ENCODE data around the gene ATG4B.

ATG4B gene

GRCh38 chr2:241666627-241667400 is 29.3 kb downstream of the ATG4B start:
- peak; percentile 89 for DNase-seq (ENCODE audit: low spot score)

GRCh38 chr2:241668354-241668753 is 30.9 kb downstream of the ATG4B start:
- no peak for DNase-seq (ENCODE audit: low spot score)

- no peak for DNase-seq (ENCODE audit: low spot score)
These were observed 31.3 kb downstream of the ATG4B start for GRCh38 chr2:241668839-241669238.

DNA sequence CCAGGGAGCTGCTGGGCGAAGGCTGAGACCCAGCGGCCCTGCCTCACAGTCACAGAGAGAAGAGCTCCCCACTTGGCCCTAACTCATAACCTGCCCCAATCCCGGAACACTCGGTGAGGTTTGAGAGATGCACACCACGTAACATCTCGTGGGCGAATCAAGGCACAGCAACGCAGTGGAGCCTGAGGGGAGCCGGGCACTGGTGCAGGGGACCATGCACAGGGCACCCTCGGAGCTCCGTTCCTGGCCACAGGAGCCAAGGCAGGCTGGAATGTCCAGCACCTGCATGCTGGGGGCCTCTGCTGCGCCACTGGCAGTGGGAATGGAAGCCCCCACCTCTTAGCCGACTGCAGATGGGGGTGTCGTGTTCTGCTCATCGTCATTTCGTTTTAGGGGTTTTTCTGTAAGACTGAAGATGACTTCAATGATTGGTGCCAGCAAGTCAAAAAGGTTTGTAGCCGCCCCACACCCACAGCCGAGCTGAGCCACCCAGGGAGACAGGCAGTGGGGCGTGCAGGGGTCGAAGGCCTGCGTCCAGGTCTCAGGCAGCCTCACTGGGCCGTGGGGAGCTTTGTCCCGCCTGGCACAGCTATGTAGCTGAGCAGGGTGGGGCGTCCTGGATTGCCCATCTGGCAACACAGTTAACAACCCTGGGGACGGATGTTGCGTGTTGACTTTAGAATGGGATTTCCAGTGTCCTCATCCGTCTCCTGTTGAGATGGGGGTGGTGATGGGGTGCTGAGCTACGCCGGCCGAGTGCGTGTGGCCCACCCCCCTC is 33.0 kb downstream of the ATG4B start:
- DNase-seq (ENCODE audit: low spot score), result no peak

DNA sequence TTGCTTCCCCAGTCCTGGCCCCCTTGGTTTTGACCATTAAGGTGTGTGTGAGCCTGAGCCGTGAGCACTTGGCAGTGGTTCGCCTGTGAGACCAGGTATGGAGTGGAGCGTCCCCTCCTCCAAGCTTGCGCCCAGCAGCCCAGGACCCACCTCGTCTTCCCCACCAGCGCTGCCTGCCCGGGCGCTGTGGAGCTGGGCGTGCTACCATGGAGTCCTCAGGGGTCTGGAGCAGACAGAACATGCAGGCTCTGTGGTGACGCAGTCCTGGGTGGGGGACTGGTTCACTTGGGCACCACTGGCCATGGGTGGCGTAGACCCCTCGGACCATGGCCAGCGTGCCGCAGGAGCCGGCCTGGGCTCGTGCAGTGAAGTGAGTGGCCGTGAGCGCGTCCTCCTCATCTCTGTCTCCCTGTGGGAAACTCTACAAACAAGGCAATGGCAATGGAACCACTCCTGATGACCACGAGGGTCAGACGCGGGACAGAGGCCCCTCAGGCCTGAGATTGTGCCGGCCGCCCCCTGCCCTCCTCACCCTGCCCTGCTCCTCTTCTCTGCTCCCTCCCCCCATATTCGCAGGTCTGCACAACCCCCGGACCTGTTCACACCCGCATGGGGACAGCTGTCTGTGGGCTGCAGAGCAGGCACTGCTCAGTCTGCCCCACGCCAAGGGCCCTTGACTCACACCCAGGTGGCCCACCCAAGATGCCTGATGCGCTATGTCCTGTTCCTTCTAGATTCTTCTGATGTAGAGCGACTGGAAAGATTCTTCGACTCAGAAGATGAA is 34.2 kb downstream of the ATG4B start:
- no peak for DNase-seq (ENCODE audit: low spot score)

DNA sequence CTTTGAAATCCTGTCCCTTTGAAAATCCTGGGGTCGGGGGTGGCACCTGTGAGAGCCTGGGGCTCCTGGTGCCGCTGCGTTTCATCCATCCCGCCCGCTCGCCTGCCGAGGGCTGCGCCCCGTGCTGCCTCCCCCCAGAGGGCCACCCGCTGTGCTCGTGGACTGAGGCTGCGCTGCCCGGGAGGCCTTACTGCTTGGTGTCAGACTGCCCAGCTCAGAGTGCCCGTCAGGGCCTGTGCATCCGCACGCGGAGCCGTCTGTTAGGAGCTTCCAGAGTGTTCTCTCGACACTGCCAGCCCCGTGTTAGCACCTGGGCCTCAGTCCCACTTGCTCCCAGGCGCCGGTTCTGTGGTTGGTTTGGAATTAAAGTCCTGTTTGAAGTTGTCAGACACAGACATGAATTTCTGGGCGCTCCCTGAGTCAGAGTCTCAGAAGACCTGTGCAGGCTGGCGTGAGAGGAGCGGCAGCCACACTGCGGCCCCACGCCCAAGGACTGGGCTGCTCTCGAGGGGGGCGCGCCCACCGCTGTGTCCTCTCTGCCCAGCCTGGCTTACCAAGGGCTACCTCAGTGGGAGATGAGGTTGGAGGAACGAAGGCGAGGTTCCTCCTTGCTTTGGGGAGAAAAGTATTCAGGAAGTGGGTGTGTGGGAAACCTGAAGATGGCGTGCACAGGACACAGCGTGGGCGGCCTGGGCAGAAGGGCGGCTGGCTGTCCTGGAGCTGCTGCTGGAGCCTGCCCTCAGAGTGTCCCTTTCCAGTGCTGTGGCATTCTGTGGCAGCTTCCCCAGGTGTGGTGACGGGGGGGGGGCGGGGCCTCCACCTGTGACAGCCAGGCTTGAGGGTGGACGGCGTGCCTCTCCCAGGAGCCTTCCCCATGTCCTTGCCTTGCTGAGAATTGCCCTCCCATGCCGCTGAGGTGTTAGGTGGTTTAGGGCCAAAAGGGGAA is 35.0 kb downstream of the ATG4B start:
- no peak for DNase-seq (ENCODE audit: low spot score)

GRCh38 chr2:241673189-241673663 is 35.7 kb downstream of the ATG4B start:
- DNase-seq (ENCODE audit: low spot score), result no peak

DNA sequence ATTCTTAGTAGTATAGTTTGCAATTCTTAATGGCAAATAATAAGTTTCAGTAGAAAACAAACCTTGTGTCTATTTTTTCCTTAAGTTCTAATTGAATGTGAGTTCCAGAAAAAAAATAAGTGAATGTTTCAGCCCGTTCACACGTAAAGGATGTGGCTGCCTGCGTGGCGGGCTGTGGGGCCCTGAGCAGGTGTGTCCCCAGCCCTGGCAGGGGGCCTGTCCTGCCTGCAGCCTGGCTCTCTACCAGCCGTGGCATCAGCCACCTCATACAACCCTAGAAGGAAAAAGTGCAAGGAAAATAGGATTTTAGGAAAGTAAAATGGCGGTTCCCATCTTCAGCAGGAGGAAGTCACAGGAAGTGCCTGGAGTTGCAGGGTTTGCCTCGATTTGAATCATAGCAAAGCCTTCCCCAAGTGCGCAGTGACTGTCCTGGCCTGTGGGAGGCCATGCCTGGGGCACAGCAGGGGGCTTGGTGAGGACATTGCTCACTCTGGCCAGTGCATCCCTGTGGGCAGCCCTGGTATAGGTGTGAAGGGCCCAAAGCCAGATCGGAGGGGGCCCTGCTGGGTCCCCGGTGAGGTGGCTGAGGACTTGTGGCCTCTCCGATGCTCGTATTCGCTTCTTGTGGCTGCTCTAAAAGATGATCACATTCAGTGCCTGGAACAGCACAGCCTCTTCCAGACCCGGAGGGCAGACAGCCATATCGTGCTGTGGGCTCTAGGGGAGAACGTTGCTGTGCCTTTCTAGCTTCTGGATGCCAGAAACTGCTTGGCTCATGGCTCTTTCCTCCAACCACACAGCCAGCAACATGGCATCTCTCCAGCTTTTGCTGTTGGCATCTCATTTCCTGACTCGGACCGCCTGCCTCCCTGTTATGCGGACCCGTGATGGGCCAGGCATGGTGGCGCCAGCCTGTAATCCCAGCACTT is 36.6 kb downstream of the ATG4B start:
- no peak for DNase-seq (ENCODE audit: low spot score)

- no peak for DNase-seq (ENCODE audit: low spot score)
These were observed 38.4 kb downstream of the ATG4B start for GRCh38 chr2:241675885-241676284.

- DNase-seq (ENCODE audit: low spot score), result no peak
These were observed 39.2 kb downstream of the ATG4B start for GRCh38 chr2:241676665-241677064.

DNA sequence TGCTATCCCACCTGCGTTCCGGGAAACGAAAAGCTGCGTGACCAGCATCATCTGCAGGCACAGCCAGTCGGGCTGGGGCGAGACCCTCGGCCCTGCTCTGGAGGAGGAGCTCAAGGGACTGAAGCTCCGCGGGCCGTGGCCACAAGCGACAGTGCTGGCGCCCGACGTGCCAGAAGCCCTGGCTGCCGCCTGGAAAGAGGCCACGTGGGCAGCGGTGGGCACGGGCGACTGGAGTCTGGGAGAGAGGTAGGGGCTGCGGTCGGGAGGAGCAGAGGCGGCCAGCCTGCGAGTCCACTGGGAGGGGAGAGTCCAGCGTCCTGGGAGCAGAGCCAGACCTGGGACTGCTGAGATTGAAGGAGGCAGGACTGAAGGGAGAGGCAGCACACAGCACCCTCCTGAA is 39.9 kb downstream of the ATG4B start:
- DNase-seq (ENCODE audit: low spot score), result no peak

GRCh38 chr2:241678307-241678706 is 40.8 kb downstream of the ATG4B start:
- no peak for DNase-seq (ENCODE audit: low spot score)

- DNase-seq (ENCODE audit: low spot score), result no peak
These were observed 41.5 kb downstream of the ATG4B start for GRCh38 chr2:241678784-241679540.

DNA sequence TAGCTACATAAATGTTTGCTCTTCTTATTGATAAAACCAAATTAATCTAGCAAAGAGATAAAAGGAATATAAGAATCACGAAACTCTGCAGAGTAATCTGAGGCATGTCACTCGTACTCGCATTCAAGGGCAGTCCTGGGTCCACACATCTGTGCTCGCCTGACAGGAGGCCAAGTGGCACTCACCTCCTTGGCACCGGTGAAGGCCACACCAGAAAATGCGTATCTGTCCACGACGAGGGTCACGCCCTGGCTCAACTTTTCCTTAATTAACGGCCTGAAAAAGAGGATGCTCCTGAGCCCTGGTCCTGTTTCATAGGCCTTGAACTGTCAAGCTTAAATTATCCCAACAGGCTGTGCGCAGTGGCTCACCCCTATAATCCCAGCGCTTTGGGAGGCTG is 42.6 kb downstream of the ATG4B start:
- DNase-seq (ENCODE audit: low spot score), result no peak

GRCh38 chr2:241680827-241681599 is 43.5 kb downstream of the ATG4B start:
- DNase-seq (ENCODE audit: low spot score), result no peak

GRCh38 chr2:241686324-241686649 is 48.8 kb downstream of the ATG4B start:
- no peak for DNase-seq (ENCODE audit: low spot score)

DNA sequence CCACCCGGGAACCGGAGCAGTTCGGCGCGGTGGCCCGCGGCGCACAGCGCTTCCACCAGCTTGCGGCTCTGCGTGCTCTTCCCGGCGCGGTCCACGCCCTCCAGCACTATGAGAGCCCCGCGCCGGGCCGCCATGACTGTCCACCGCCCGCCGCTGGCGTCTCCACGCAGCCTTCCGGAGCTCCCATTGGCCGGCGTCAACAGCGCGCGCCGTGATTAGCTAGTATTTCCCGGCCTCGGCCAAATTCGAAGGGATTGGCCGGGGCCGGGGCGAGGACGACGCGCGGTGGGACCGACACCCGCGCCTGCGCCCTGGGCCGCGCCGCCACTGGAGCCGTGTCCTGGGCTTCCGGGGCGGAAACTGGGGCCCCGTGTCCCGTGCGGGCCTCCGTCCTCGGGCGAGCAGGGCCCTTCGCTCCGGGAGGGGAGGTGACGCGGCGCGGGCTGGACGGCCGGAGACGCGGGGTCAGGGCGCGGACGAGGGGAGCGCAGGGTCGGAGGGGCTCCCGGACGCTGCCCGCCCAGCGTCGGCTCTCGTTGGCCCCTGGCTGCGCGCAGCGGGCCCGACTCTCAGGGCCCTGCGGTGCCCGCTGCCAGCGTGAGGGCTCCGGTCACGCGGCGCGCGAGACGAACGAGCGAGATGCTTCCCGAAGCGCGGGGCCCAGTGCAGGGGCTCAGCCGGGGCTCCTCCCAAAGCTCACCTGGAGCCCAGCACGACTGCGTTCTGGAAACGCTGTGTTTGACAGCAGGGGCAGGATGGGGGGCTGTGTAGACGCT is 49.3 kb downstream of the ATG4B start, which contains the start of gene DTYMK:
DTYMK (minus strand) TSS at position 166 of the 776 bp plus-strand sequence; CDS start at position 134, 32 bp downstream.
- peak; percentile 94 for DNase-seq (ENCODE audit: low spot score)

GRCh38 chr2:241689306-241689705 is 51.8 kb downstream of the ATG4B start:
- DNase-seq (ENCODE audit: low spot score), result no peak

Data from kidney capillary endothelial cell (primary cell).